ENCODE data around the gene MUS81.

Gene MUS81

GRCh38 chr11:65911682-65912568 is 51.7 kb downstream of the MUS81 start:
- no peak overlapping the region for H3K4me3 ChIP-seq (ENCODE audit: low read depth, low read length)

GRCh38 chr11:65912845-65913244 is 52.6 kb downstream of the MUS81 start:
- no peak overlapping the region for H3K4me3 ChIP-seq (ENCODE audit: low read depth, low read length)

GRCh38 chr11:65915101-65915820 is 55.0 kb downstream of the MUS81 start:
- no peak overlapping the region for H3K4me3 ChIP-seq (ENCODE audit: low read depth, low read length)

- no peak overlapping the region for H3K4me3 ChIP-seq (ENCODE audit: low read depth, low read length)
Observed at GRCh38 chr11:65915821-65916251, 55.6 kb downstream of the MUS81 start.
